Measurements from ENCODE around the gene POLR2L.

The POLR2L gene

DNA sequence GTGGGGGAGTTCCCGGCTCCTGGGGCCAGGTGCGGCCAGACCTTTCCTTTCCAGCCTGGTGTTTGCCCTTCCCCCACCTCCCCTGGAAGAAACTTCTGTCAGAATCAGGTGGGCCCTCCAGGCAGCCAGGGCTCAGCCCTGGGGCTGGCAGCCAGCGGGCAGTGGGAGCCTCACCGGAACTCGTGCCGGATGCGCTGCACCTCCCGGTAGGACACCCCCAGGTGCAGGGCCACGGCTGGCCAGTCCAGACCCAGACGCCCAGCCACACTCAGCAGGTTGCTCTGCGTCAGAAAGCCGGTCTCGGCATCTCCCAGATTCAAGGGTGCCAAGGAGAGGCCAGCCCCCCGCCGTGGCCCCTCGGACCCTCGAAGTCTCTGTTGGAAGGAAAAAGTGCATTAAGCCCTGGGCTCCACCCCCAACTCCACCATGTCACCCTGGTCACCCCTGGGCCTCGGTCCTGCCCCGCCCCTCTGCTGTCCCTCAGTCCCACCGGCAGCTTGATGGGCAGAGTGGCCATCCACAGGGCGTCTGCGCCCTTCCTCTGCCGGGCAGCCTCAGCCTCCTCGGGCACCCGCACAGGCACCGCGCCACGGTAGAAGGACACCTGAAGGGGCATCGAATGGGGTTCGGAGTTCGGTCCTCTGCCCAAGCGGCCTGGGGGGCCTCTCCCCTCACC, 42.5 kb downstream of the POLR2L start:
- TF ChIP-seq CTCF (IDR thresholded peaks at IDR 0.05; ENCODE audit: extremely low read depth, missing control alignments), result no peak
- DNase-seq (ENCODE audit: low spot score), result no peak

DNA sequence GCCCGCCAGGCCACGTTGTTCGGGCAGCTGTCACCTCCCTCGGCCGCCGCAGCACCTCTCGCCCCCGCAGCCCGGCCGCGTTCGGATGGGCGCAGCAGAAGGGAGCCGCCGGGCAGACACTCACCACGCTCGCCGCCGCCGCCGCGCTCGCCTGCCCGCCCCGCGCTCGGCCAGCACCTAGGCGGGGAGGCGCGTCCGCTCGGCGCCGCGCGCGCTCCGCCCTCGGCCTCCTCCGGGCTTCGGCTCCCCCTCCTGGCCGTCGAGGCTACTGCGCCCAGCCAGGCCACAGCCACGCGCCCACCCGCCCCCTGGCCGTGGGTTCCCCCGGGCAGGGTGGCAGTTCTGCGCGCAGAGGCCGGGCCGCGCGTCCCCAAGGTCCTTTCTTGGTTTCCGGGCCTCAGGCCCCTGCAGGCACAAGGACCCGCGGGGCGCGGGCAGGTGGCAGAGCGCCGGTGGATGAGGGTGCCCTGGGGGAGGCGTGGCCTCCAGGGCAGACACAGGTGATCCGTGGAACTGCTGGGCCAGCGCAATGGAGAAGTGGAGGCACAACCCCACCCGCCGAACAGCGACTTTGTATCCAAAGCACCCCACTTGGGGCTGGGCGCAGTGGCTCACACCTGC, 44.1 kb downstream of the POLR2L start, which contains the start of gene SLC25A22:
SLC25A22 (minus strand) TSS at position 189 of the 621 bp plus-strand sequence. CDS start 3,275 bp downstream, outside the sequence.
- TF ChIP-seq CTCF (IDR thresholded peaks at IDR 0.05; ENCODE audit: extremely low read depth, missing control alignments), result peak; percentile 95
- DNase-seq (ENCODE audit: low spot score), result peak; percentile 98

GRCh38 chr11:797296-798092, 44.8 kb downstream of the POLR2L start:
- DNase-seq (ENCODE audit: low spot score), result peak; percentile 91

GRCh38 chr11:796565-797295, 45.6 kb downstream of the POLR2L start:
- no peak for DNase-seq (ENCODE audit: low spot score)
- no peak for TF ChIP-seq CTCF (IDR thresholded peaks at IDR 0.05; ENCODE audit: extremely low read depth, missing control alignments)

More at GRCh38 chr11:797296-798092, 44.8 kb downstream of the POLR2L start:
- TF ChIP-seq CTCF (IDR thresholded peaks at IDR 0.05; ENCODE audit: extremely low read depth, missing control alignments), result no peak

- no peak for TF ChIP-seq CTCF (IDR thresholded peaks at IDR 0.05; ENCODE audit: extremely low read depth, missing control alignments)
- DNase-seq (ENCODE audit: low spot score), result peak; percentile 96
These were observed 46.4 kb downstream of the POLR2L start for GRCh38 chr11:795634-796564.
